ENCODE data around the gene NUP214.
A peak's percentile ranks its signal among the peaks of the same experiment; 100 is the strongest.
"Not testable (repeated sequence)": the region's sequence is repeated elsewhere in the genome, so short reads cannot be mapped to it uniquely, and the experiment has no call there.

Gene NUP214

DNA sequence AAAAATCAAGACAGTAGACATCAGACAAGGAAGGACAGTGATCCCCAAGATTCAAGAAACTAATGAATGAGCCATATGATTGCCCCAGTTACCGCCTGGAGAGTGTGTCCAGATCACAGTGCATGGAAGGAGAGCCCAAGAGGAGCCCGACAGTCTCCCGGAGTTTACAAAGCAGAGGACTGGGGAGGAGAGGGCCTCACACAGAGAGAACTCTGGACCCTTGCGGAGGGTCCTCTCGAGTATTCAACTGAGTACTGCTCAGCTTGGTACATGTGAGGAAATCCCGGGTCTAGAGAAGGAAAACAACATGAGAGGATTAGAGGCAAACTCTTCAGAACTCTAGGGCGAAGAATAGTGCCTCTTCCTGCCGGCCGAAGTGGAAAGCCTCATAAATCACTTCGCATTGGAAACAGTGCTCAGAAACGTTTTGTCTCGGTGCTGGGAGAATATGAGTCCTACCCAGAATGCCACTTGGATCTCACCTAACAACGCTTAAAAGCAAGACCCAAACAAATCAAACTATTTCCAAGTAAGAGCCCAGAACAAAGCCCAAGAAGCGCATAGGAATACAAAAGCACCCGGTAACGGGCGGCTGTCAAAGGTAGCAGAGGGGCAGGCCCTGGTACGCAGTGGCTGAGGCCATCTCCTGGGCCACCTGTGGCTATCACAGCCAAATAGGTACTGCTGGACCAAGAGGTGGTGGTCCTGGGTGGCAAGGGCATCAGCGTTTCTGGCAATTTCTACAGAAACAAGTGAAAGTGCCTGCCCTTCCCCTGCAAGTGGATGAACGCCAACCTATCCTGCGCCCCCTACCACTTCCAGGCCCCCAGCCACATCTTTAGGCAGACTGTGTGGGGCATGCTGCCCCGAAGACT is 114.9 kb downstream of the NUP214 start:
- TF ChIP-seq, protein P1, sequence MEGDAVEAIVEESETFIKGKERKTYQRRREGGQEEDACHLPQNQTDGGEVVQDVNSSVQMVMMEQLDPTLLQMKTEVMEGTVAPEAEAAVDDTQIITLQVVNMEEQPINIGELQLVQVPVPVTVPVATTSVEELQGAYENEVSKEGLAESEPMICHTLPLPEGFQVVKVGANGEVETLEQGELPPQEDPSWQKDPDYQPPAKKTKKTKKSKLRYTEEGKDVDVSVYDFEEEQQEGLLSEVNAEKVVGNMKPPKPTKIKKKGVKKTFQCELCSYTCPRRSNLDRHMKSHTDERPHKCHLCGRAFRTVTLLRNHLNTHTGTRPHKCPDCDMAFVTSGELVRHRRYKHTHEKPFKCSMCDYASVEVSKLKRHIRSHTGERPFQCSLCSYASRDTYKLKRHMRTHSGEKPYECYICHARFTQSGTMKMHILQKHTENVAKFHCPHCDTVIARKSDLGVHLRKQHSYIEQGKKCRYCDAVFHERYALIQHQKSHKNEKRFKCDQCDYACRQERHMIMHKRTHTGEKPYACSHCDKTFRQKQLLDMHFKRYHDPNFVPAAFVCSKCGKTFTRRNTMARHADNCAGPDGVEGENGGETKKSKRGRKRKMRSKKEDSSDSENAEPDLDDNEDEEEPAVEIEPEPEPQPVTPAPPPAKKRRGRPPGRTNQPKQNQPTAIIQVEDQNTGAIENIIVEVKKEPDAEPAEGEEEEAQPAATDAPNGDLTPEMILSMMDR (IDR thresholded peaks at IDR 0.05; ENCODE audit: low read depth, low read length), result no peak
- TF ChIP-seq EZH2phosphoT487 (IDR thresholded peaks at IDR 0.05; ENCODE audit: low read depth), result no peak
- no peak overlapping the region for H3K27ac ChIP-seq (ENCODE audit: low read length)
- H3K36me3 ChIP-seq (replicated peaks; ENCODE audit: low read depth, low read length), result no peaks in the 10 kb centered on the region
- H3K4me1 ChIP-seq (ENCODE audit: low read length), result peaks cover 7% of the 10 kb centered on the region; the same call in 1 of the 2 replicates
- H4K20me1 ChIP-seq (ENCODE audit: insufficient read depth, low read length), result no peaks in the 10 kb centered on the region
- no peaks in the 10 kb centered on the region for H3K27me3 ChIP-seq (ENCODE audit: low read depth, low read length)
- H2AFZ ChIP-seq (ENCODE audit: low read depth, low read length), result no peak overlapping the region
- no peaks in the 10 kb centered on the region for H3K79me2 ChIP-seq (ENCODE audit: low read length)
- H3K4me3 ChIP-seq (ENCODE audit: low read length), result no peak overlapping the region
- no peaks in the 10 kb centered on the region for H3K9me3 ChIP-seq (ENCODE audit: insufficient read depth, low read length)
- no peak overlapping the region for H3K9ac ChIP-seq (ENCODE audit: low read length)
- H3K4me2 ChIP-seq (ENCODE audit: low read length), result no peak overlapping the region

DNA sequence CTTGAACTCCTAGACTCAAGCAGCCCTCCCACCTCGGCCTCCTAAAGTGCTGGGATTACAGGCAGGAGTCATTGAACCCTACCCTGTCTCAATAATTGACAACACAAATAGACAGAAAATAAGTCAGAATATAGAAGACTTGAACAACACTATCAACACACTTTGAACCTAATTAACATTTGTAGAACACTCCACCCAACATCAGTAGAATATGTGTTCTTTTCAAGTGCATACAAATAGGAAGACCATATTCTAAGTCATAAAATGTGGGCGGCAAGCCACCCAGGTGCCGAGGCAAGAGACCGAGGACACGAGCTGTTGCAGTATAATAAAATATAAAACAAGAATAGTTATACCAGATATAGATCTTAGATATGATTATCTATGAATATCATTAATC is 118.9 kb downstream of the NUP214 start:
- not testable (repeated sequence) for H3K79me2 ChIP-seq (ENCODE audit: low read length); H3K9me3 ChIP-seq (ENCODE audit: insufficient read depth, low read length); H3K36me3 ChIP-seq (replicated peaks; ENCODE audit: low read depth, low read length); H3K27me3 ChIP-seq (ENCODE audit: low read depth, low read length); H3K27ac ChIP-seq (ENCODE audit: low read length); H4K20me1 ChIP-seq (ENCODE audit: insufficient read depth, low read length); H3K9ac ChIP-seq (ENCODE audit: low read length); H3K4me3 ChIP-seq (ENCODE audit: low read length); H2AFZ ChIP-seq (ENCODE audit: low read depth, low read length); H3K4me2 ChIP-seq (ENCODE audit: low read length); H3K4me1 ChIP-seq (ENCODE audit: low read length)

DNA sequence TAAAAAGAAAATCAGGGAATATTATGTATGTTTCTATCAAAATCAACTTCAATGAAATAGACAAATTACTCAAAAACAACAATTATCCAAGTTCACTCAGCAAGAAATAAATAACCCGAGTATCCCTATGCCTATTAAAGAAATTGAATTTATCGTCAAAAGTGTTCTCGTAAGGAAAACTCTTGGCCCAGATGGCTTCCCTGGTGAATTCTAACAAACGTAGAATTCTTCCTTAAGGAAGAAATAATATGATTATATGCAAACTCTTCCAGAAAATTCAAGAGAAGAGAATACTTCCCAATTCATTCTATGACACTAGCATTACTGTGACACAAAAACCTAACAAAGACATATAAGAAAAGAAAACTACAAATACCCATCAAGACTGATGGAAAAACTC is 121.2 kb downstream of the NUP214 start:
- no peak for TF ChIP-seq EZH2phosphoT487 (IDR thresholded peaks at IDR 0.05; ENCODE audit: low read depth)
- TF ChIP-seq, protein P1 (IDR thresholded peaks at IDR 0.05; ENCODE audit: low read depth, low read length), result no peak
- Histone ChIP-seq H3K79me2 (ENCODE audit: low read length) (no peaks in the 10 kb centered on the region), H3K4me3 (ENCODE audit: low read length) (no peak overlapping the region), H3K36me3 (replicated peaks; ENCODE audit: low read depth, low read length) (no peaks in the 10 kb centered on the region), H3K4me2 (ENCODE audit: low read length) (no peak overlapping the region), H3K27me3 (ENCODE audit: low read depth, low read length) (no peaks in the 10 kb centered on the region), H3K4me1 (ENCODE audit: low read length) (no peaks in the 10 kb centered on the region), H4K20me1 (ENCODE audit: insufficient read depth, low read length) (no peaks in the 10 kb centered on the region), H3K27ac (ENCODE audit: low read length) (no peak overlapping the region), H2AFZ (ENCODE audit: low read depth, low read length) (no peak overlapping the region), H3K9me3 (ENCODE audit: insufficient read depth, low read length) (no peaks in the 10 kb centered on the region), H3K9ac (ENCODE audit: low read length) (no peak overlapping the region)

DNA sequence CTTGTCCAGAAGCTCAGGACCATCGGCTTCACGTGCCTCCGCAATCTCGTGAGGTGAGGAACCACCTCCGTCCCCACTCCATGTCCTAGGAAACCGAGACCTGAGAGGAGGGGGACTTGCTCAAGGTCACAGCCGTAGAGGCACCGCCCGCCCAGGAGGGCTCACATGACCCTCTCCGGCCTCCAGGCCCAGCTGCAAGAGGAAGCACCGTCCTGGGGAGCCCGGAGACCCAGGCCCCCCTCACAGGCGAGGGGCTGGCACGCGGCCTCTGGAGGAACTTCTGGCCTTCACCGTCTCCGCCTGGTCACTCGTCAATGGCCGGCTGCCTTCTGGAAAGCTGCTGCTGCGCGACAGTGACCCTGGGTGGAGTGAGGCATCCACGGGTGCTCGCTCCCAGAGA is 126.7 kb downstream of the NUP214 start:
- H3K36me3 ChIP-seq (replicated peaks; ENCODE audit: low read depth, low read length), result no peaks in the 10 kb centered on the region
- H3K27me3 ChIP-seq (ENCODE audit: low read depth, low read length), result no peaks in the 10 kb centered on the region
- peak overlapping the region; percentile 62 for H3K9ac ChIP-seq (ENCODE audit: low read length)
- peak overlapping the region; percentile 89 for H3K4me2 ChIP-seq (ENCODE audit: low read length)
- H4K20me1 ChIP-seq (ENCODE audit: insufficient read depth, low read length), result no peaks in the 10 kb centered on the region
- no peak overlapping the region for H3K27ac ChIP-seq (ENCODE audit: low read length)
- no peaks in the 10 kb centered on the region for H3K79me2 ChIP-seq (ENCODE audit: low read length)
- peak overlapping the region; percentile 78 for H3K4me3 ChIP-seq (ENCODE audit: low read length)
- no peak for TF ChIP-seq EZH2phosphoT487 (IDR thresholded peaks at IDR 0.05; ENCODE audit: low read depth)
- TF ChIP-seq, protein P1 (IDR thresholded peaks at IDR 0.05; ENCODE audit: low read depth, low read length), result no peak
- peak overlapping the region; percentile 68 for H2AFZ ChIP-seq (ENCODE audit: low read depth, low read length)
- peaks cover 39% of the 10 kb centered on the region for H3K4me1 ChIP-seq (ENCODE audit: low read length)
- H3K9me3 ChIP-seq (ENCODE audit: insufficient read depth, low read length), result no peaks in the 10 kb centered on the region
